ENCODE data around the gene GRIN3B.

GRCh38 chr19:955803-956765 is 44.1 kb upstream of the GRIN3B start:
- TF ChIP-seq, protein P1, sequence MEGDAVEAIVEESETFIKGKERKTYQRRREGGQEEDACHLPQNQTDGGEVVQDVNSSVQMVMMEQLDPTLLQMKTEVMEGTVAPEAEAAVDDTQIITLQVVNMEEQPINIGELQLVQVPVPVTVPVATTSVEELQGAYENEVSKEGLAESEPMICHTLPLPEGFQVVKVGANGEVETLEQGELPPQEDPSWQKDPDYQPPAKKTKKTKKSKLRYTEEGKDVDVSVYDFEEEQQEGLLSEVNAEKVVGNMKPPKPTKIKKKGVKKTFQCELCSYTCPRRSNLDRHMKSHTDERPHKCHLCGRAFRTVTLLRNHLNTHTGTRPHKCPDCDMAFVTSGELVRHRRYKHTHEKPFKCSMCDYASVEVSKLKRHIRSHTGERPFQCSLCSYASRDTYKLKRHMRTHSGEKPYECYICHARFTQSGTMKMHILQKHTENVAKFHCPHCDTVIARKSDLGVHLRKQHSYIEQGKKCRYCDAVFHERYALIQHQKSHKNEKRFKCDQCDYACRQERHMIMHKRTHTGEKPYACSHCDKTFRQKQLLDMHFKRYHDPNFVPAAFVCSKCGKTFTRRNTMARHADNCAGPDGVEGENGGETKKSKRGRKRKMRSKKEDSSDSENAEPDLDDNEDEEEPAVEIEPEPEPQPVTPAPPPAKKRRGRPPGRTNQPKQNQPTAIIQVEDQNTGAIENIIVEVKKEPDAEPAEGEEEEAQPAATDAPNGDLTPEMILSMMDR (IDR thresholded peaks at IDR 0.05; ENCODE audit: low read depth, low read length): no peak
- no peak for TF ChIP-seq EZH2phosphoT487 (IDR thresholded peaks at IDR 0.05; ENCODE audit: low read depth)

Measured in OCI-LY3 (cell line).